SK-N-MC (cell line): ENCODE data around the gene ERP44.

ENCODE experiments used
- DNase-seq: peaks from one replicate; pipeline ENCODE4 v3.0.0-alpha.2; 2011; ENCODE audit warnings: low read depth, low spot score
- H3K27ac ChIP-seq: fragments of 200-600 bp; sonication (generic); 2 replicates; pipeline ENCODE4 v1.5.1; 2016; ENCODE audit warnings: mixed run types
- H3K36me3 ChIP-seq: fragments of 200-600 bp; sonication (generic); 2 replicates; pipeline ENCODE4 v1.6.1; 2017; ENCODE audit warnings: antibody characterized with exemption, low read length, mixed read lengths; ENCODE audit not compliant: insufficient read depth
- H3K4me3 ChIP-seq: fragments of 200-600 bp; sonication (generic); 2 replicates; pipeline ENCODE4 v1.5.1; 2016
- H3K9ac ChIP-seq: fragments of 200-600 bp; sonication (generic); 2 replicates; pipeline ENCODE4 v1.8.0; 2017; ENCODE audit warnings: mixed run types, mixed read lengths; ENCODE audit not compliant: insufficient read length
- H3K9me3 ChIP-seq: fragments of 200-600 bp; sonication (generic); 2 replicates; pipeline ENCODE4 v1.6.1; 2017; ENCODE audit warnings: low read depth, mild to moderate bottlenecking, antibody characterized with exemption, low read length, moderate library complexity, mixed read lengths
- EZH2 ChIP-seq: fragments of 200-600 bp; sonication (generic); IDR thresholded peaks from one replicate; pipeline ENCODE4 v1.6.1; 2017; ENCODE audit warnings: antibody characterized with exemption
- FOXP2 ChIP-seq: optimal IDR thresholded peaks from 2 replicates; pipeline ENCODE3; 2011; ENCODE audit warnings: mild to moderate bottlenecking, moderate library complexity; ENCODE audit not compliant: insufficient read depth; ENCODE audit errors: extremely low read length, control extremely low read depth
- POLR2AphosphoS5 ChIP-seq: IDR thresholded peaks from 2 replicates; pipeline ENCODE4 v1.6.1; 2012; ENCODE audit warnings: mild to moderate bottlenecking, low read depth, low read length, borderline replicate concordance

The ERP44 gene

GRCh38 chr9:100049551-100049950 is 49.2 kb downstream of the ERP44 start:
- DNase-seq: no peak
- TF ChIP-seq FOXP2: no peak
- TF ChIP-seq EZH2: no peak
- no peak for TF ChIP-seq POLR2AphosphoS5
- no peak overlapping the region for H3K9ac ChIP-seq
- H3K36me3 ChIP-seq: peaks cover 27% of the 10 kb centered on the region
- H3K27ac ChIP-seq: no peak overlapping the region
- no peaks in the 10 kb centered on the region for H3K9me3 ChIP-seq
- no peak overlapping the region for H3K4me3 ChIP-seq

- H3K9ac ChIP-seq: no peak overlapping the region
- peaks cover 9% of the 10 kb centered on the region for H3K36me3 ChIP-seq
- no peak overlapping the region for H3K4me3 ChIP-seq
- H3K27ac ChIP-seq: no peak overlapping the region
- peaks cover 3% of the 10 kb centered on the region; the same call in 1 of the 2 replicates for H3K9me3 ChIP-seq
- TF ChIP-seq POLR2AphosphoS5: no peak
- TF ChIP-seq EZH2: no peak
- TF ChIP-seq FOXP2: no peak
- no peak for DNase-seq
Measured at GRCh38 chr9:100038472-100038871, 60.3 kb downstream of the ERP44 start.

- DNase-seq: no peak
- TF ChIP-seq EZH2 (no peak), FOXP2 (no peak), POLR2AphosphoS5 (no peak)
- no peak overlapping the region for H3K27ac ChIP-seq
- no peak overlapping the region for H3K4me3 ChIP-seq
- no peak overlapping the region for H3K9ac ChIP-seq
- H3K36me3 ChIP-seq: peaks cover 23% of the 10 kb centered on the region
- H3K9me3 ChIP-seq: peaks cover 4% of the 10 kb centered on the region; the same call in 1 of the 2 replicates
Measured at GRCh38 chr9:100033877-100034551, 64.8 kb downstream of the ERP44 start.

GRCh38 chr9:100030548-100030947 is 68.3 kb downstream of the ERP44 start:
- H3K4me3 ChIP-seq: no peak overlapping the region
- TF ChIP-seq EZH2 (no peak), POLR2AphosphoS5 (no peak), FOXP2 (no peak)
- no peak overlapping the region for H3K9ac ChIP-seq
- H3K27ac ChIP-seq: no peak overlapping the region
- peaks cover 4% of the 10 kb centered on the region; the same call in 1 of the 2 replicates for H3K9me3 ChIP-seq
- peaks cover 19% of the 10 kb centered on the region for H3K36me3 ChIP-seq
- no peak for DNase-seq

GRCh38 chr9:100029251-100029650 is 69.5 kb downstream of the ERP44 start:
- no peak overlapping the region for H3K4me3 ChIP-seq
- peaks cover 4% of the 10 kb centered on the region; the same call in 1 of the 2 replicates for H3K9me3 ChIP-seq
- peaks cover 26% of the 10 kb centered on the region for H3K36me3 ChIP-seq
- TF ChIP-seq EZH2 (no peak), POLR2AphosphoS5 (no peak), FOXP2 (no peak)
- no peak overlapping the region for H3K27ac ChIP-seq
- no peak overlapping the region for H3K9ac ChIP-seq
- no peak for DNase-seq

- no peak for DNase-seq
- Histone ChIP-seq H3K4me3 (no peak overlapping the region), H3K27ac (no peak overlapping the region), H3K9ac (no peak overlapping the region), H3K36me3 (peaks cover 22% of the 10 kb centered on the region), H3K9me3 (no peaks in the 10 kb centered on the region)
- TF ChIP-seq POLR2AphosphoS5 (no peak), EZH2 (no peak), FOXP2 (no peak)
Measured at GRCh38 chr9:100028201-100028784, 70.5 kb downstream of the ERP44 start.

GRCh38 chr9:100027543-100027942 is 71.3 kb downstream of the ERP44 start:
- H3K4me3 ChIP-seq: no peak overlapping the region
- DNase-seq: no peak
- H3K36me3 ChIP-seq: peaks cover 14% of the 10 kb centered on the region
- H3K9me3 ChIP-seq: no peaks in the 10 kb centered on the region
- H3K27ac ChIP-seq: no peak overlapping the region
- TF ChIP-seq POLR2AphosphoS5: no peak
- TF ChIP-seq FOXP2: no peak
- no peak for TF ChIP-seq EZH2
- H3K9ac ChIP-seq: no peak overlapping the region

GRCh38 chr9:100021931-100022330 is 76.9 kb downstream of the ERP44 start:
- peaks cover 13% of the 10 kb centered on the region for H3K36me3 ChIP-seq
- H3K9me3 ChIP-seq: no peaks in the 10 kb centered on the region
- DNase-seq: no peak
- no peak for TF ChIP-seq EZH2
- TF ChIP-seq FOXP2: no peak
- no peak for TF ChIP-seq POLR2AphosphoS5
- H3K9ac ChIP-seq: no peak overlapping the region
- no peak overlapping the region for H3K27ac ChIP-seq
- no peak overlapping the region for H3K4me3 ChIP-seq
